GM18526 (cell line): ENCODE data around the gene STXBP6.

Source experiments
- POLR2A ChIP-seq: IDR thresholded peaks from 3 replicates; pipeline ENCODE4 v1.6.1; 2011; ENCODE audit not compliant: insufficient read length; ENCODE audit errors: extremely low read depth

The STXBP6 gene

DNA sequence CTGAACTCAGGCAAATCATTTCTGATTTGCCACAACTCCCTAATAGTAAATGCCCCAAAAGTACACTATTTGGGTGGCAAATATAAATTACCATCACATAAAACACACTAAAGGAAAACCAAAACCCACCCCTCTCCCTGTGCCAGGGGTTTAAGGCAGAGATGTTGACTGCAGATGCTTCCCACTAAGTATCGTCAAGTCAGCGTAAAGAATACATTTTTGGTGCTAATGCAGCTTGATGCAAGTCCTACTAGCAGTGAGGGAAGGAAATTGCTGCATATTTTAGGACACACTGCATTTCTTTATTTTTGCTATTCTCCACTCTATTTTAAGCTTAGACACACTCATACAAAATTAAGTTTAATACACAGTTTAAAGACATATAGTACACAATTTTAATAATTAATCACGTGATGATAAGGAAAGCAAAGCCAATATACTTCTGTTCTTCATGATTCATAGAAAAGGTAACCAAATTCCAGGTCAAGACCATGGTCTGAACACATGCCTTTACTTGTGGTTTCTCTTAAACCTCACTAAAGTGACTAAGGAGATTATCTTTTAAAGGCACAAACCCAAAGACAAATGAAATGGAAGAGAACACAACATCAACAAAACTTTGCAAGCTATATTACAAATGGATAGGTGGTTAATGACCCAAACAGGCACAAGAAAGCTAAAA lies 162.2 kb downstream of the STXBP6 start:
- no peak for TF ChIP-seq POLR2A

GRCh38 chr14:24885410-24885913 lies 164.5 kb downstream of the STXBP6 start:
- no peak for TF ChIP-seq POLR2A

GRCh38 chr14:24883576-24883975 lies 166.4 kb downstream of the STXBP6 start:
- no peak for TF ChIP-seq POLR2A

DNA sequence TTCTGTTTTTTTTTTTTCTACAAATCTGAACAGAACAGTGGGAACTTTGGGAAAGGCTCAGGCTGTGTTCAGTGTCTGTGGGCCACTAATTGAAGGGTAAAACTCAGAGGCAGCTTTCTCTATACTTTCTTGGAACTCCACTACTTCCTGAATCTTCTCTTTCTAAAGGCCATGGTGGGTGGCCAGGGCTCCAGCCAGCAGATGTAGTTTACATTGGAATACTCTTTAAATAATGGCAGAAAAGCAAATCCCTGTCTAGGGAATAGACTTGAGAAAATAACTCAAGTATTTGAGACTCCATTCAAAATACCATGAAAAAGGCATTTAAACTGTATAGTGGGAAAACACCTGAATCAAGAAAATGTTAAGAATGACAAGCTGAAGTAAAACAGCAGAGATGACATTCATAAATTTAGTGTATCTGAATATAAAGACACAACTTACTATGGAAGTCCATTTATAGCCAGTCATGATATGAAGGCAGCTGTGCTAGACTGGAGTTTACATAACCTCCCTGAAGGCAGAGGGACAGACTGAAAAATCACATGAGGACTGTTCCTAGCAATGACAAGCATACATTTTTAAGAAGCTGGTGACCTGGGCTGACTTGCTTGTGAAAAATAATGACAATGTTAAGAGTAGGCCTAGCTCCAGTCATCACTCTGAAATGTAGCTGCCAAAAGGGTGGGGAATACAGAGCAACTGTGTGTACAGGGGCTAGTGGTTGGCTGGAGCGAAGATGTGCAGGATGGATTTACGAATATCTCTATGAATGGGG lies 168.6 kb downstream of the STXBP6 start:
- no peak for TF ChIP-seq POLR2A

DNA sequence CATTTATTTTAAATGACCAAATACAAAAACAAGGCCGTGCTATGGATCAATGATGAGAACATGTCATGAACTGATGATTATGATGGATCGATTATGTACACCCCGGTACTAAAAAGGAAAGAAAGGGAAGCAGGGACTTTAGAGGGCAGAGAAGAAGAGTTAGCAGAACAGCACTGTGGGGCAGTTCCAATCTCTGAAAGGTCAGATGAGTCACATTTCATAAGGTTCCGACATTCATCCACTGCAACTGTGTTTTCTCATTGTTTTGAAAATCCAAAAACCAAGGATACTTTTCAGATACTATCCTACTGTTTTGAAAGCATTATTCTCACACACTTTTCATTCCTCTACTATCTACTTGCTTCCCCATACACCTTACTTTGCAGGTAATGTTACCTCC lies 169.3 kb downstream of the STXBP6 start:
- no peak for TF ChIP-seq POLR2A

- TF ChIP-seq POLR2A: no peak
Measured at GRCh38 chr14:24879661-24880386, 170.1 kb downstream of the STXBP6 start.

GRCh38 chr14:24876996-24877395 lies 173.0 kb downstream of the STXBP6 start:
- TF ChIP-seq POLR2A: no peak

DNA sequence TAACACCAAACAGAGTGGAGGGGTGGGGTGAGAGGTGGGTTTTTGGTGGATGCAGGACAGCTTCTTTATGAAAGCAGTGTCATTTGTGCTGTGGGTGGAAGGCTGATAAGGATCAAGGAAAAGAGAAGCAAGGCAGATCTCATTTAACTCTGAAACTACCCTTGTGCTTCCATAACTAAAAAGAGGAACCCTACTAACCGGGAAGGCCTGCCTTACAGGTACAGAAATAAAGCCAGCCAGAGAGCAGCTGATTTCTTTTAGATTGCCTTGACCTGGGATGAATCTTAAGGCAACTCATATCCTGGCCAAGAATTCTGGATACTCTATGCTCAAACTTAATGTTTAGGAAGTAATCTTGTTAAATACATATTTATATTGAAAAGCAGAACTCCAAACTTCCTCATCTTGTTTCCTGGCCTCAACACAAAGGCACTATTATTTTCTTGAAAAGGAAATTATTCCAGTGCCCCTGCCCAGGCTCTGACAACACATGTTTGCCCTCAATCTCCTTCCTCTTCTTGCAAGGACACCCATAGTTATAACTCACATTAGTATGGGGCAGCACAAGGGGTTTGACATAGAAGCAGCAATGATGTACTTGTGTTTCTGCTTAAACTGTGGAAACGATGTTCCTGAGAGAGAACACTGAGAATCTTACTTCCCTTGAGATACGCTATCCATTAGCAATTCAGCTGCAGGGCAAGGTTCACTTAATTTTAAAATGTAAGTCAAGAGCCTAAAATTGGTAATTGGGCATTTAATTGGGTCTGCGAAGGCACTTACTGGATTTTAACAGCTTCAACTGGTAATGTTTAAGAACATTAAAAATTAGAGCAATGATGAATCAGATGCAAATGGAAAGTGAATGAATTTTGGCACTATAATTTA lies 173.7 kb downstream of the STXBP6 start:
- no peak for TF ChIP-seq POLR2A

DNA sequence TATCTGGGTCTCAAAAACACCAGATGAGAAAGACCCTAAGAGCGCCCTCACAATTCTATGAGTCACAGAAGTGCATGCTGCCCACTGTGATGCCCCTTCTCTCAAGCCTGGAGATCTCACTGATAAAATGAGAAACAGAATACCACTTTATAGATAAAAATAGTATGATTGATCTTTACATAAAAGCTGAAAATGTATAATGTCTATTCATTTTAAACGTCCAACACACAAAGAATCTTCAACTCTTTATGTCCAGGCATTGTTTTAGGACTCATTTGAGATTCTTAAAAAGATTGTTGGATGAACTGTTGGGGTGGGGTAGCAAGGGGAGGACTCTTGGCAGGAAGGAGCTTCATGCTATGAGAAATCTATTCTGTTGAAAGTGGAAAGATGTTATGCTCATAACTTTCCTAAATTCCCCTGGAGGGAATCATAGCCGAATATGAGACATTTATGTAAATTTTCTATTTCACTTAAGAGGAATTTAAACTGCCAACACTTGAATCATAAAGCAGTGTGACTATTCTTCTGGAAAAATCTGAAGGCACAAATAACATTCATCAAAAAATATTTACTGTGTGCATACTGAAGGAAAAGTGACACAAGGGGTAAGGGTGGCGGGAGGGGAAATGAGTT lies 174.6 kb downstream of the STXBP6 start:
- no peak for TF ChIP-seq POLR2A

DNA sequence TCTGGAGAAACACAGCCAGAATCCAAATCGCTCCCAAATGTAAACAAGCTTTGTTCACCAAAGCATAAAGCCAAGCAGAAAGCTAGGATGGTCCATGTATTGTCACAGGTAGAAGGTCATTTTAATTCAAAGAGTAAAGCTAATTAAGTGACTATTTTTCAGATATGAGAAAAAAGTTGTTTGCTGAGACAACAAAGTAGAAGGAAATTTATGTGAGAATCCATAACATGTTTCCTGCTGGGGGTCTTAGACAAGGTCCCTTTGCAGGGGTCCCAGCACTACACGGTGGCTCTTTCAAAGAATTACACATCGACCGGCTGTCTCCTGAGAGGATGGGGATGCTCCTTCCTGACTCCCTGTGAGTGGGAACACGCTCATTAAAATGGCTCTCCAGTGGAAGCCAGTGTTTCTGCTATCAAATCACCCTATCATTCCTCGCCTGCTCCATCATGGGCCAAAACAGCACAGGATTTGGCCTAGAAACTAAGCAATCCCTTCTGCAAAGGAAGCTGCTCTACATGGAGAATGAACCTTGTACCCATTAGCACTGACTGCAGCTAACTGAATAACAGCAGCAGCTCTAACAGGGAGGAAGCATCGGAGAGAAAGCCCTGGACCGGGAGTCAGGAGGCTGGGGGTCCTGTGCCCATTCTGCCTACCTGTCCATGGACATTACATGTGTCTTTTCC lies 175.3 kb downstream of the STXBP6 start:
- TF ChIP-seq POLR2A: no peak

DNA sequence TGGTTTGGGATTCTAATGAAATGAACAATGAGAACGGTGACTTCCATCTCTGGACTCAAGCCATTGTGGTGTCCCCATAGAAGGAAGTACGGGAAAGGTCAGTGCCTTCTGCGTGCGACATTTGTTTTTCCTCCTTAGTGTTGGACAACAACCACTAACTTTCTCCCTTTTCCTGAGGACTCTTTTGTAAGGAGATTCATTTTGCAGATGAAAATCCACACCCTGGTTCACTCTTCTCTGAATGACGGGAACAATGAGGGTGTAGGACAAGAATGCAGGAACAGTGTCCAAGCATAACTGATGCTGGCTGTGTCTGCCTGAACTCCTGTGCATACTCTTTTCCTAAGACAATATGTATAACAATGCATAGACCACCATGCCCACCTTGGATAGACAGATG lies 176.4 kb downstream of the STXBP6 start:
- no peak for TF ChIP-seq POLR2A

GRCh38 chr14:24870949-24871701 lies 178.8 kb downstream of the STXBP6 start:
- TF ChIP-seq POLR2A: no peak

DNA sequence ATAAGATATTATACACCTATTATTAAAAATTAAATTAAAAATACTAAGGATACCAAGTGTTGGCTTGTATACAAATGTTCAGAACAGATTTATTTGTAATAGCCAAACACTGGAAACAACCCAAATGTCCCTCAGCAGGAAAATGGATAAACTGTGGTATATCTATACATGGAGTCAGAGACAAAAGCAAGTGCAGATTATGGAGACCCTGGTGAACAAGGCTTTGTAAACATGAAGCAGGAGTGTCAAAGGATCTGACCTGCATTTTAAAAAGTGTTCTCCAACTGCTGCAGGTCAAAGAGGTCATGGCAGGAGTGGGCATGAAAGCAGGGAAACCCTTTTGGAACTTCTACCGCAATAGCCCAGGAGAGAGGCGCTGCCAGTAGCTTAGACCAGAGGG lies 181.6 kb downstream of the STXBP6 start:
- TF ChIP-seq POLR2A: no peak
